ENCODE data around the gene ZNF860. TPM values are rescaled to one million over a fixed set of nuclear protein-coding genes. Genes with fewer than 3 reads are reported as not detected.

Gene ZNF860
- polyA plus RNA-seq, 3 donors, result not detected

DNA sequence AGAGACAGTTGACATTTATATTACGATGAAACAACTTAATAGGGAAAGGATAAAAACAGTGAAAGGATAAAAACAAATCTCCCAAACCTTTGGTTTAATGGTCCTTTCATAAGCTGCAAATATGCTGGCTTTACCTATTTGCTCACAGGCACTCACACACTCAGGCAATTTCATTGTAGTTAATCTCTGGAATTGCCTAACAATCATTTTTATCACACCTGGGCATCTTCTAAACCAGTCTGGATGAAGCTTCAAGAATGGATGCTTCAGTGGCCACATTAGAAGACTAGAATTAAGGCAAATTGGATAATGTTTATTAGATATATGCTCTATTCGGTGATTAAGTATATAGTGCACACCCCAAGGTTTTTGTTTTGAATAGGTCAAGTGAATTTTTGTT, 14.0 kb upstream of the ZNF860 start:
- no peak overlapping the region for H3K27ac ChIP-seq (ENCODE audit: low read depth in 1 of 2, low read length in 2 of 2)
- Mint-ChIP-seq H3K27ac (no peak overlapping the region), H3K4me3 (no peak overlapping the region), H3K9me3 (peaks cover 0 to 2% (median 0%) of the 10 kb centered on the region in 7 donors), H3K4me1 (peaks cover 5% of the 10 kb centered on the region), H3K27me3 (ENCODE audit: low read depth in 3 of 3) (peaks cover 7 to 10% (median 7%) of the 10 kb centered on the region in 3 donors), H3K36me3 (no peaks in the 10 kb centered on the region)
- no peaks in the 10 kb centered on the region for H4K20me1 ChIP-seq (ENCODE audit: insufficient read depth, low read length)
- H3K4me3 ChIP-seq (replicated peaks in 1 of 3; ENCODE audit: low read depth in 2 of 3, low read length in 3 of 3), result no peak overlapping the region
- WGBS (ENCODE audit: insufficient coverage), result no CpG with 5 or more reads among the region's 2 CpGs
- intact Hi-C loops (cut with micrococcal nuclease), result no loop called here
- TF ChIP-seq, protein P1, sequence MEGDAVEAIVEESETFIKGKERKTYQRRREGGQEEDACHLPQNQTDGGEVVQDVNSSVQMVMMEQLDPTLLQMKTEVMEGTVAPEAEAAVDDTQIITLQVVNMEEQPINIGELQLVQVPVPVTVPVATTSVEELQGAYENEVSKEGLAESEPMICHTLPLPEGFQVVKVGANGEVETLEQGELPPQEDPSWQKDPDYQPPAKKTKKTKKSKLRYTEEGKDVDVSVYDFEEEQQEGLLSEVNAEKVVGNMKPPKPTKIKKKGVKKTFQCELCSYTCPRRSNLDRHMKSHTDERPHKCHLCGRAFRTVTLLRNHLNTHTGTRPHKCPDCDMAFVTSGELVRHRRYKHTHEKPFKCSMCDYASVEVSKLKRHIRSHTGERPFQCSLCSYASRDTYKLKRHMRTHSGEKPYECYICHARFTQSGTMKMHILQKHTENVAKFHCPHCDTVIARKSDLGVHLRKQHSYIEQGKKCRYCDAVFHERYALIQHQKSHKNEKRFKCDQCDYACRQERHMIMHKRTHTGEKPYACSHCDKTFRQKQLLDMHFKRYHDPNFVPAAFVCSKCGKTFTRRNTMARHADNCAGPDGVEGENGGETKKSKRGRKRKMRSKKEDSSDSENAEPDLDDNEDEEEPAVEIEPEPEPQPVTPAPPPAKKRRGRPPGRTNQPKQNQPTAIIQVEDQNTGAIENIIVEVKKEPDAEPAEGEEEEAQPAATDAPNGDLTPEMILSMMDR (IDR thresholded peaks at IDR 0.05), result no peak
- no peak overlapping the region for H2AFZ ChIP-seq (ENCODE audit: insufficient read depth, low read depth, low read length, poor library complexity, severe bottlenecking)
- H3K4me1 ChIP-seq (ENCODE audit: control insufficient read depth in 1 of 2, insufficient read depth in 2 of 2, low read length in 2 of 2), result no peaks in the 10 kb centered on the region
- no peaks in the 10 kb centered on the region for H3K27me3 ChIP-seq (ENCODE audit: control insufficient read depth in 2 of 2, insufficient read depth in 2 of 2, low read length in 2 of 2)
- DNase-seq, result no peak
- no peaks in the 10 kb centered on the region for H3K79me2 ChIP-seq (ENCODE audit: insufficient read depth, low read length)
- no peaks in the 10 kb centered on the region for H3K9me3 ChIP-seq (replicated peaks in 1 of 2; ENCODE audit: control insufficient read depth in 1 of 2, insufficient read depth in 1 of 2, low read length in 2 of 2)
- no peak overlapping the region for H3K9ac ChIP-seq (ENCODE audit: insufficient read depth, low read length, poor library complexity, severe bottlenecking)
- no peak overlapping the region for H3K4me2 ChIP-seq (replicated peaks; ENCODE audit: extremely low read depth, low read length, poor library complexity, severe bottlenecking)
- no peaks in the 10 kb centered on the region for H3K36me3 ChIP-seq (replicated peaks in 1 of 2; ENCODE audit: control insufficient read depth in 1 of 2, insufficient read depth in 2 of 2, low read length in 2 of 2)

DNA sequence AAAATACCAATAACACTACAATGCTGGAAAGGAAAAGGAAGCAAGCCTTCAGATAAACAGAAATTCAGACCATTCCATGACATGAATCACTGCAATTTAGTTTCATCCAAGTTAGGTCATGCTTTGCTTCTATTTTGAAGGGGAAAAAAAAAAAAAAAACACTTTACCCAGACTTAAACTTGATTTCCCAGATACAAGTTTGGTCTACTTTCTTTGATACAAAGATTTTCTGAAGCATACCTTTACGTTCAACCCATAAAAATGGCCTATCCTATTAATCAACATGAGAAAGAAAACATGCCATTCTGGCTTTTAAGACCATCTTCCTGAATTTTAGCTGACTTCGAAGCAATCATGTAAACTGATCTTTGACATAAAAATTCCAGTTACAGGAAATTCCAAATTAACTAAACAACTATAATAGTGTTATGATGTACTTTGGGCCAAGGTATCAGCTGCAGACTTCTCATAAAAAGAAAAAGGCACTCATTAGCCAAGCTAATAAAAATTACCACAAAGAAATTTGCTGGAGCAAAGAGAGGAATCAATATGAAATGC, 13.1 kb upstream of the ZNF860 start:
- H3K36me3 ChIP-seq (replicated peaks in 1 of 2; ENCODE audit: control insufficient read depth in 1 of 2, insufficient read depth in 2 of 2, low read length in 2 of 2), result no peaks in the 10 kb centered on the region
- H4K20me1 ChIP-seq (ENCODE audit: insufficient read depth, low read length), result no peaks in the 10 kb centered on the region
- DNase-seq, result no peak
- H3K4me2 ChIP-seq (replicated peaks; ENCODE audit: extremely low read depth, low read length, poor library complexity, severe bottlenecking), result no peak overlapping the region
- Mint-ChIP-seq H3K27ac (no peak overlapping the region), H3K9me3 (peaks cover 0 to 2% (median 0%) of the 10 kb centered on the region in 7 donors), H3K36me3 (no peaks in the 10 kb centered on the region), H3K27me3 (ENCODE audit: low read depth in 3 of 3) (peaks cover 7 to 10% (median 7%) of the 10 kb centered on the region in 3 donors), H3K4me1 (no peaks in the 10 kb centered on the region), H3K4me3 (no peak overlapping the region)
- no peaks in the 10 kb centered on the region for H3K9me3 ChIP-seq (replicated peaks in 1 of 2; ENCODE audit: control insufficient read depth in 1 of 2, insufficient read depth in 1 of 2, low read length in 2 of 2)
- TF ChIP-seq, protein P1 (IDR thresholded peaks at IDR 0.05), result no peak
- H3K4me1 ChIP-seq (ENCODE audit: control insufficient read depth in 1 of 2, insufficient read depth in 2 of 2, low read length in 2 of 2), result no peaks in the 10 kb centered on the region
- no peak overlapping the region for H3K9ac ChIP-seq (ENCODE audit: insufficient read depth, low read length, poor library complexity, severe bottlenecking)
- no peaks in the 10 kb centered on the region for H3K27me3 ChIP-seq (ENCODE audit: control insufficient read depth in 2 of 2, insufficient read depth in 2 of 2, low read length in 2 of 2)
- intact Hi-C loops (cut with micrococcal nuclease), result no loop called here
- H3K79me2 ChIP-seq (ENCODE audit: insufficient read depth, low read length), result no peaks in the 10 kb centered on the region
- no peak overlapping the region for H3K27ac ChIP-seq (ENCODE audit: low read depth in 1 of 2, low read length in 2 of 2)
- H3K4me3 ChIP-seq (replicated peaks in 1 of 3; ENCODE audit: low read depth in 2 of 3, low read length in 3 of 3), result no peak overlapping the region
- 86% methylated on average over 1 of the region's 2 CpGs for WGBS (ENCODE audit: insufficient coverage)
- H2AFZ ChIP-seq (ENCODE audit: insufficient read depth, low read depth, low read length, poor library complexity, severe bottlenecking), result no peak overlapping the region

Measured in CD14-positive monocyte (primary cell).